ENCODE data around the gene OR13G1.

DNA sequence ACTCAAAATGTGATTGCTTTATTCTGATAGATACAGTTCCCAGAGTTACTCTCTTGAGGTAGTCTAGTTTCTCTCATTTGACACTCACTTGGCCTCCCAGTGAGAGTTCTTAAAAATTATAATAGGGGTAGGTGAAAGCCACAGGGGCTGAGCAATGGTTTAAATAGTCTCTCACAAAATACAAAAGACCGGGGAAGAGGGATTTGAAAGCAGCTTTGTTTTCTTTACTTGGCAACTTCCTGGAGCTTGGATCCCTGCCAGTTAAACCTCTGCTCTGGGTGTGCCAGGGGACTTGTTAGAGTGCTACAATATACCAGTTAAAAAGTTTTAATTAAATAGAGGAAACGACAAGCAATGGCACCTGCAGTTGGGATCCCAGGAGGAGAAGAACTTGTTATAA, 31.7 kb downstream of the OR13G1 start:
- TF ChIP-seq CREB1 (IDR thresholded peaks at IDR 0.05; ENCODE audit: low read depth) (no peak), YY1 (IDR thresholded peaks at IDR 0.05; ENCODE audit: low read depth) (no peak), TAF1 (IDR thresholded peaks at IDR 0.05; ENCODE audit: low read depth) (no peak), RAD21 (IDR thresholded peaks at IDR 0.05; ENCODE audit: low read depth) (no peak), NFIC (IDR thresholded peaks at IDR 0.05) (no peak), CEBPB (IDR thresholded peaks at IDR 0.05) (no peak)
- TF ChIP-seq, protein P1, sequence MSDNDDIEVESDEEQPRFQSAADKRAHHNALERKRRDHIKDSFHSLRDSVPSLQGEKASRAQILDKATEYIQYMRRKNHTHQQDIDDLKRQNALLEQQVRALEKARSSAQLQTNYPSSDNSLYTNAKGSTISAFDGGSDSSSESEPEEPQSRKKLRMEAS (IDR thresholded peaks at IDR 0.05): no peak
